Esophagus muscularis mucosa (tissue), 4 donors: ENCODE data around the gene TDRD7. TPM values are rescaled to one million over a fixed set of nuclear protein-coding genes. Genes with fewer than 3 reads are reported as not detected.

Experiments used
- DNase-seq: peaks from one replicate; pipeline ENCODE4 v3.0.0-alpha.2; 2017; ENCODE audit errors: extremely low spot score
- H3K27ac ChIP-seq, 4 donors: fragments of 200-600 bp; sonication (generic); replicated peaks in 1 of 4; 1 replicate in 3 of 4; 2 replicates in 1 of 4; pipeline ENCODE4 v1.5.1; 2016 to 2019; ENCODE audit warnings: mild to moderate bottlenecking in 1 of 4
- H3K27me3 ChIP-seq, 4 donors: fragments of 200-600 bp; sonication (generic); one replicate each; pipeline versions ENCODE4 v1.5.1 to v1.6.0; 2016 to 2019
- H3K36me3 ChIP-seq, 4 donors: fragments of 200-600 bp; sonication (generic); one replicate each; pipeline ENCODE4 v1.5.1; 2016 to 2019
- H3K4me1 ChIP-seq, 4 donors: fragments of 200-600 bp; sonication (generic); one replicate each; pipeline ENCODE4 v1.5.1; 2016 to 2019
- H3K4me3 ChIP-seq, 4 donors: fragments of 200-600 bp; sonication (generic); 1 replicate in 2 of 4; 2 replicates in 2 of 4; pipeline ENCODE4 v1.5.1; 2016 to 2019; ENCODE audit warnings: mild to moderate bottlenecking in 4 of 4, moderate library complexity in 1 of 4
- H3K9me3 ChIP-seq, 4 donors: fragments of 200-600 bp; sonication (generic); 1 replicate in 3 of 4; 2 replicates in 1 of 4; pipeline ENCODE4 v1.5.1; 2016 to 2019
- CTCF ChIP-seq, 3 experiments: fragments of 200-600 bp in 2 of 3; fragments of 450-650 bp in 1 of 3; sonication (generic) in 2 of 3; IDR thresholded peaks; one replicate each; pipeline ENCODE4 v1.5.1; 2017 to 2019; ENCODE audit warnings: antibody characterized with exemption in 3 of 3, mild to moderate bottlenecking in 2 of 3, moderate library complexity in 1 of 3
- EP300 ChIP-seq: sonication (generic); formaldehyde crosslinking; IDR thresholded peaks from one replicate; pipeline ENCODE4 v1.6.1; 2017; ENCODE audit warnings: antibody characterized with exemption
- POLR2A ChIP-seq: fragments of 450-650 bp; IDR thresholded peaks from one replicate; pipeline ENCODE4 v1.6.1; 2017; ENCODE audit warnings: antibody characterized with exemption, moderate library complexity, mild to moderate bottlenecking, low read depth
- POLR2AphosphoS5 ChIP-seq, 2 donors: sonication (generic); formaldehyde crosslinking; IDR thresholded peaks; one replicate each; pipeline ENCODE4 v1.6.1; 2017; ENCODE audit warnings: antibody characterized with exemption in 2 of 2
- WGBS: methylation state at CpG from one replicate; pipeline ENCODE4 v1.1.5; 2018; 5-methylcytosine and 5-hydroxymethylcytosine counted together
- intact Hi-C: fragments of 100-400 bp; cut with DNase I; formaldehyde crosslinking; loops from one replicate; pipeline ENCODE4 v1.15.1; 2023
- small RNA-seq, 3 donors: library from RNA; depleted of rRNA; stranded (forward); fragments of <200 nt; gene quantifications; one replicate each; pipeline ENCODE3, GENCODE V24; 2016
- total RNA-seq, 4 donors: library from RNA; depleted of rRNA; stranded (reverse); fragments of >200 nt; gene quantifications; one replicate each; pipeline versions ENCODE4 v1.1.0 to v1.2.1, GENCODE V29; 2016

Gene TDRD7
- total RNA-seq, 4 donors from 2014 or later, result 15.4 to 22.9 (median 16.4) TPM

GRCh38 chr9:97536480-97536879 lies 124.6 kb downstream of the TDRD7 start:
- H3K4me1 ChIP-seq, result peaks cover 36 to 69% (median 59%) of the 10 kb centered on the region in 4 donors
- H3K9me3 ChIP-seq, result no peaks in the 10 kb centered on the region
- H3K4me3 ChIP-seq, result no peak overlapping the region
- intact Hi-C loops, result no loop called here
- H3K27me3 ChIP-seq, result no peaks in the 10 kb centered on the region
- H3K36me3 ChIP-seq, result peaks cover 4 to 30% (median 11%) of the 10 kb centered on the region in 4 donors
- peak in 1 of 2 donors; percentile 69 for TF ChIP-seq POLR2AphosphoS5 (IDR thresholded peaks at IDR 0.05)
- no peak for TF ChIP-seq POLR2A
- H3K27ac ChIP-seq, result peak overlapping the region; percentile 63 to 92 (median 90)
- DNase-seq, result no peak
- 60% methylated on average over 9 of the region's 9 CpGs for WGBS

GRCh38 chr9:97543561-97543960 lies 131.7 kb downstream of the TDRD7 start:
- intact Hi-C loops, result no loop called here
- Histone ChIP-seq H3K27ac (peak overlapping the region; percentile 68 to 78 (median 75)), H3K27me3 (no peaks in the 10 kb centered on the region), H3K4me3 (no peak overlapping the region), H3K9me3 (no peaks in the 10 kb centered on the region), H3K4me1 (peaks cover 16 to 56% (median 41%) of the 10 kb centered on the region in 4 donors), H3K36me3 (peaks cover 0 to 31% (median 17%) of the 10 kb centered on the region in 4 donors)
- WGBS, result 100% methylated on average over 1 of the region's 1 CpG
- TF ChIP-seq POLR2AphosphoS5 (IDR thresholded peaks at IDR 0.05), result no peak
- TF ChIP-seq CTCF (IDR thresholded peaks at IDR 0.05), result no peak
- no peak for TF ChIP-seq EP300
- no peak for TF ChIP-seq POLR2A
- no peak for DNase-seq

- Histone ChIP-seq H3K9me3 (no peaks in the 10 kb centered on the region), H3K27me3 (no peaks in the 10 kb centered on the region), H3K27ac (peak overlapping the region; percentile 68 to 78 (median 75)), H3K4me1 (peaks cover 11 to 56% (median 41%) of the 10 kb centered on the region in 4 donors), H3K36me3 (peaks cover 0 to 42% (median 24%) of the 10 kb centered on the region in 4 donors), H3K4me3 (no peak overlapping the region)
- intact Hi-C loops, result no loop called here
- no peak for DNase-seq
- WGBS, result 41% methylated on average over 8 of the region's 8 CpGs
- TF ChIP-seq POLR2AphosphoS5 (IDR thresholded peaks at IDR 0.05) (peak; percentile 33 to 38), POLR2A (no peak)
Measured at GRCh38 chr9:97545486-97545885, 133.6 kb downstream of the TDRD7 start.

Small RNAs within 50 kb of the gene (small RNA-seq; reads per million reads assigned to genes)
- gene MIR1302-8, result 0 reads per million in 3 donors

Other genes with a start within 250 kb of the TDRD7 start
- gene CCDC180, start 104.4 kb upstream of the TDRD7 start, total RNA-seq, result 10 to 100 TPM in 1 of 4 donors, 1 to 10 TPM in 3; 1.9 to 15.0 (median 4.0) TPM
- gene TMOD1, start 89.6 kb downstream of the TDRD7 start, total RNA-seq, result 10 to 100 TPM; 68.4 to 97.6 (median 71.6) TPM
- gene TSTD2, start 221.3 kb downstream of the TDRD7 start, total RNA-seq, result 10 to 100 TPM; 22.9 to 25.3 (median 23.5) TPM
- 10 to 100 TPM; 12.0 to 14.8 (median 14.6) TPM for gene NCBP1, start 221.7 kb downstream of the TDRD7 start, total RNA-seq